PC-9 (cell line): ENCODE results near the gene GANC. TPM values are rescaled to one million over a fixed set of nuclear protein-coding genes. Genes with fewer than 3 reads are reported as not detected.

Experiments used
- BruUV-seq: library from RNA; stranded (reverse); fragments of 400-500 nt; replicated peaks from 2 replicates; lab custom pipeline; 2021; lab: Mats Ljungman, UMichigan
- CTCF ChIA-PET: fragments of 300-600 bp; sonication (Branson Sonifier 250); formaldehyde crosslinking; loops from one replicate; lab custom pipeline; 2022; ENCODE audit warnings: antibody characterized with exemption; lab: Charles Lee
- POLR2A ChIA-PET: fragments of 300-600 bp; sonication (Branson Sonifier 250); formaldehyde crosslinking; loops from one replicate; lab custom pipeline; 2022; ENCODE audit warnings: antibody characterized with exemption; ENCODE audit not compliant: unreplicated experiment; lab: Charles Lee
- DNase-seq, 2 experiments: peaks; one replicate each; pipeline versions ENCODE4 v3.0.0 to v3.0.0-alpha.2; 2015 to 2022; ENCODE audit warnings: mixed read lengths in 1 of 2
- H2AFZ ChIP-seq: fragments of 200-600 bp; sonication (generic); 2 replicates; pipeline ENCODE4 v1.8.1; 2017; ENCODE audit warnings: antibody characterized with exemption
- H3F3A ChIP-seq: fragments of 200-600 bp; sonication (generic); 2 replicates; pipeline ENCODE4 v1.8.1; 2017; ENCODE audit warnings: antibody characterized with exemption, mild to moderate bottlenecking, low read depth; ENCODE audit not compliant: insufficient read depth
- H3K27ac ChIP-seq: fragments of 200-600 bp; sonication (generic); 2 replicates; pipeline ENCODE4 v1.6.1; 2016; ENCODE audit warnings: mixed run types
- H3K27me3 ChIP-seq: fragments of 200-600 bp; sonication (generic); 2 replicates; pipeline ENCODE4 v1.6.1; 2016; ENCODE audit warnings: low read depth, mixed run types; ENCODE audit not compliant: insufficient read depth
- H3K36me3 ChIP-seq: fragments of 200-600 bp; sonication (generic); 2 replicates; pipeline ENCODE4 v1.6.1; 2016; ENCODE audit warnings: low read depth, mixed run types
- H3K4me1 ChIP-seq: fragments of 200-600 bp; sonication (generic); replicated peaks from 2 replicates; pipeline ENCODE4 v1.6.1; 2016; ENCODE audit warnings: mixed run types; ENCODE audit not compliant: insufficient read depth
- H3K4me2 ChIP-seq: fragments of 200-600 bp; sonication (generic); 2 replicates; pipeline ENCODE4 v1.6.1; 2017; ENCODE audit warnings: mixed run types
- H3K4me3 ChIP-seq: fragments of 200-600 bp; sonication (generic); 2 replicates; pipeline ENCODE4 v1.6.1; 2016; ENCODE audit warnings: mixed run types
- H3K79me2 ChIP-seq: fragments of 200-600 bp; sonication (generic); 2 replicates; pipeline ENCODE4 v1.6.1; 2017; ENCODE audit warnings: low read depth, mixed run types
- H3K9me2 ChIP-seq: fragments of 200-600 bp; sonication (generic); 2 replicates; pipeline ENCODE4 v1.8.1; 2017; ENCODE audit warnings: mild to moderate bottlenecking; ENCODE audit not compliant: insufficient read depth
- H3K9me3 ChIP-seq: fragments of 200-600 bp; sonication (generic); 2 replicates; pipeline ENCODE4 v1.8.1; 2016; ENCODE audit warnings: low read depth; ENCODE audit not compliant: insufficient read depth
- H4K20me1 ChIP-seq: fragments of 200-600 bp; sonication (generic); 2 replicates; pipeline ENCODE4 v1.8.1; 2017; ENCODE audit not compliant: insufficient read depth
- EZH2 ChIP-seq: fragments of 200-600 bp; sonication (generic); IDR thresholded peaks from 2 replicates; pipeline ENCODE4 v1.8.0; 2017; ENCODE audit warnings: antibody characterized with exemption, low read depth
- intact Hi-C: fragments of 100-400 bp; cut with micrococcal nuclease; formaldehyde crosslinking; loops from one replicate; pipeline ENCODE4 v1.10.0; 2022; ENCODE audit not compliant: unreplicated experiment
- total RNA-seq: library from RNA; stranded (reverse); gene quantifications from 2 replicates; pipeline ENCODE4 v1.2.3, GENCODE V29; 2021
- TF ChIP-seq, protein P1 (sequence below): fragments of 200-600 bp; sonication (generic); conservative IDR thresholded peaks from 2 replicates; pipeline ENCODE4 v1.6.1; 2017; ENCODE audit warnings: mixed run types, antibody characterized with exemption, mild to moderate bottlenecking, moderate library complexity

The GANC gene
- total RNA-seq, 1 experiment from 2014 or later = 16.3 TPM

GRCh38 chr15:42284551-42284950 is 11.6 kb downstream of the GANC start:
- Histone ChIP-seq H3K4me3 (no peak overlapping the region), H3K4me2 (no peak overlapping the region), H3K9me3 (no peaks in the 10 kb centered on the region), H3K79me2 (no peaks in the 10 kb centered on the region), H3K4me1 (0 out of 2 replicates have a peak, but pooled peaks cover 6% of the 10 kb centered on the region), H4K20me1 (no peaks in the 10 kb centered on the region), H2AFZ (no peak overlapping the region), H3K36me3 (no peaks in the 10 kb centered on the region), H3F3A (no peaks in the 10 kb centered on the region), H3K27me3 (no peaks in the 10 kb centered on the region), H3K27ac (no peak overlapping the region), H3K9me2 (no peaks in the 10 kb centered on the region)
- ChIA-PET POLR2A (no interaction called here), CTCF (no interaction called here)
- no peak for DNase-seq
- no peak for TF ChIP-seq EZH2
- TF ChIP-seq, protein P1, sequence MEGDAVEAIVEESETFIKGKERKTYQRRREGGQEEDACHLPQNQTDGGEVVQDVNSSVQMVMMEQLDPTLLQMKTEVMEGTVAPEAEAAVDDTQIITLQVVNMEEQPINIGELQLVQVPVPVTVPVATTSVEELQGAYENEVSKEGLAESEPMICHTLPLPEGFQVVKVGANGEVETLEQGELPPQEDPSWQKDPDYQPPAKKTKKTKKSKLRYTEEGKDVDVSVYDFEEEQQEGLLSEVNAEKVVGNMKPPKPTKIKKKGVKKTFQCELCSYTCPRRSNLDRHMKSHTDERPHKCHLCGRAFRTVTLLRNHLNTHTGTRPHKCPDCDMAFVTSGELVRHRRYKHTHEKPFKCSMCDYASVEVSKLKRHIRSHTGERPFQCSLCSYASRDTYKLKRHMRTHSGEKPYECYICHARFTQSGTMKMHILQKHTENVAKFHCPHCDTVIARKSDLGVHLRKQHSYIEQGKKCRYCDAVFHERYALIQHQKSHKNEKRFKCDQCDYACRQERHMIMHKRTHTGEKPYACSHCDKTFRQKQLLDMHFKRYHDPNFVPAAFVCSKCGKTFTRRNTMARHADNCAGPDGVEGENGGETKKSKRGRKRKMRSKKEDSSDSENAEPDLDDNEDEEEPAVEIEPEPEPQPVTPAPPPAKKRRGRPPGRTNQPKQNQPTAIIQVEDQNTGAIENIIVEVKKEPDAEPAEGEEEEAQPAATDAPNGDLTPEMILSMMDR = no peak
- BruUV-seq = no TSS peak
- intact Hi-C loops = no loop called here

DNA sequence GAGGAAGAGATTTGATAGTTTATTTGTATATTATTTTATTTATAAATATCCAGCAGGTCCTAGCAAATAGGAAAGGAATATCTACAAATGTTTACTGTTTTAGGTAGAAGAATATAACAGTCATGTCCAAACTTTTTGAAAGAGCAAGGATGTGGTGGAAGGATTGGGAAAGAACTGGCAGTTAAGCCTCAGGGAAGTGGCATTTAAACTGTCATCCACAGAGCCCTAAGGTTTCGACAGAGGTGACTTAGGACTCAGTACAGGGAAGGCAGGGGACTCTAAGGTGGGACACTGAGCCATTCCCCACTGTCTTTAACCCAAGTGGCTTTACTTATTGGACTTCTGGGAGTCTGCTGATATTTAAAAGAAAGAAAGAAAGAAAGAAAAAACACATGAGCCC is 12.0 kb downstream of the GANC start:
- Histone ChIP-seq H2AFZ (no peak overlapping the region), H3K4me3 (no peak overlapping the region), H3F3A (no peaks in the 10 kb centered on the region), H3K9me2 (no peaks in the 10 kb centered on the region), H3K4me2 (no peak overlapping the region), H3K27me3 (no peaks in the 10 kb centered on the region), H3K36me3 (no peaks in the 10 kb centered on the region), H3K27ac (no peak overlapping the region), H3K4me1 (0 out of 2 replicates have a peak, but pooled peaks cover 6% of the 10 kb centered on the region), H3K79me2 (no peaks in the 10 kb centered on the region), H4K20me1 (no peaks in the 10 kb centered on the region), H3K9me3 (no peaks in the 10 kb centered on the region)
- TF ChIP-seq, protein P1 = no peak
- TF ChIP-seq EZH2 = no peak
- intact Hi-C loops = no loop called here
- POLR2A ChIA-PET = no interaction called here
- no TSS peak for BruUV-seq
- CTCF ChIA-PET = no interaction called here
- no peak for DNase-seq

DNA sequence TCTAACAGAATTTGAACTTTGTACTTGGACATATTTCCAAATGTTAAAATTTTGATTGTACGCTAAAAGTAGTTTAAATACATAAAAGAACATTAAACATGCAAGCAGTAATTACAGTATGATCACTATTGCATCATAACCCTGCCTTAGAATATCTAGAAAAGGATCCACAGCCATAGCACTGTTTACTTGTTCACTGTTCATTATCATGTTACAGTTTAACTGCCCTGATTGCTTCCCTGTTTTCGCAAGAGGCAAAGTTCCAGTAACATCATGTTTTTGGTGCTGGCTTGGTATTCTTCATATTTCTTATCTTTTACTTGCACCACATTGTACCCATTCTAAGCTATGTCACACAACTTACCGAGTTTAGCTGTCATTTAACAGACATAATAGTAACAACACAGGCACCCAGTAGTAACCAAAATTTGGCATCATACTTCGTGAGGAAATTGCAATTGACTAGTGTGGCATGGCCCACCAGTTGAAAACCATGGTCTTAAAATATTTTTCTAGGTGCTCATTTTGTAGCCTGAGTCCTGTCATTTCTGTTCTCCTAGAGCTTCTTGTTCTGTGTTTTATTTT is 13.5 kb downstream of the GANC start:
- Histone ChIP-seq H3K9me2 (no peaks in the 10 kb centered on the region), H3K79me2 (no peaks in the 10 kb centered on the region), H3K36me3 (no peaks in the 10 kb centered on the region), H2AFZ (no peak overlapping the region), H3K27ac (no peak overlapping the region), H4K20me1 (no peaks in the 10 kb centered on the region), H3K27me3 (no peaks in the 10 kb centered on the region), H3K9me3 (no peaks in the 10 kb centered on the region), H3K4me2 (no peak overlapping the region), H3K4me3 (no peak overlapping the region), H3K4me1 (0 out of 2 replicates have a peak, but pooled peaks cover 6% of the 10 kb centered on the region), H3F3A (no peaks in the 10 kb centered on the region)
- TF ChIP-seq, protein P1 = no peak
- TF ChIP-seq EZH2 = no peak
- DNase-seq = no peak
- ChIA-PET POLR2A (interaction anchor here (0.6 kb wide), 1 partner anchor 13 kb away, joined by 3 read pairs; no protein-coding TSS in a partner anchor), CTCF (no interaction called here)
- intact Hi-C loops = no loop called here
- BruUV-seq = no TSS peak
